ENCODE data around the gene ARIH1.

The ARIH1 gene

GRCh38 chr15:72562878-72563277, 88.7 kb downstream of the ARIH1 start:
- Mint-ChIP-seq H3K27me3 (no peaks in the 10 kb centered on the region), H3K9me3 (no peaks in the 10 kb centered on the region), H3K4me3 (no peak overlapping the region), H3K4me1 (peaks cover 9% of the 10 kb centered on the region), H3K36me3 (ENCODE audit: insufficient read depth) (peaks cover 47% of the 10 kb centered on the region), H3K27ac (ENCODE audit: low read depth) (peak overlapping the region; percentile 41)
- ATAC-seq (replicated peaks; ENCODE audit: extremely low read depth, poor library complexity, severe bottlenecking) (no peak), DNase-seq (ENCODE audit: low spot score in 2 of 2) (no peak)

DNA sequence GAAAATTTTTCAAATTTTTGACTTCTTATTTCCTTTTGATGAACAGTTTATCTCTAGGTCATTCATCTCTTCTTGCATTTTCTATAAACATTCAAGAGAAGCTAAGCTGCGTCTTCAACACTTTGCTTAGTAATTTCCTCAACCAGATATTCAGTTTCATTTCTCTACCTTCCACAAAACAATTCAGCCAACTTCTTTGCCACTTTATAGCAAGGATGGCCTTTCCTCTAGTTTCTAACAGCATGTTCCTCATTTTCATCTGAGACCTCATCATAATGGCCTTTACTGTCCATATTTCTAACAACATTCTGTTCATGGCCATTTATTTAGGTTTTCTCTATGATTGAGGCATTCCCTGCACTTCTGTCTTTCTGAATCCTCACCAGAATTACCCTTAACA, 90.0 kb downstream of the ARIH1 start:
- H3K27ac Mint-ChIP-seq (ENCODE audit: low read depth), result no peak overlapping the region
- peaks cover 48% of the 10 kb centered on the region for H3K36me3 Mint-ChIP-seq (ENCODE audit: insufficient read depth)
- peaks cover 5% of the 10 kb centered on the region for H3K4me1 Mint-ChIP-seq
- no peak for DNase-seq (ENCODE audit: low spot score in 2 of 2)
- no peak overlapping the region for H3K4me3 Mint-ChIP-seq
- no peak for ATAC-seq (replicated peaks; ENCODE audit: extremely low read depth, poor library complexity, severe bottlenecking)
- H3K27me3 Mint-ChIP-seq, result no peaks in the 10 kb centered on the region
- H3K9me3 Mint-ChIP-seq, result no peaks in the 10 kb centered on the region

DNA sequence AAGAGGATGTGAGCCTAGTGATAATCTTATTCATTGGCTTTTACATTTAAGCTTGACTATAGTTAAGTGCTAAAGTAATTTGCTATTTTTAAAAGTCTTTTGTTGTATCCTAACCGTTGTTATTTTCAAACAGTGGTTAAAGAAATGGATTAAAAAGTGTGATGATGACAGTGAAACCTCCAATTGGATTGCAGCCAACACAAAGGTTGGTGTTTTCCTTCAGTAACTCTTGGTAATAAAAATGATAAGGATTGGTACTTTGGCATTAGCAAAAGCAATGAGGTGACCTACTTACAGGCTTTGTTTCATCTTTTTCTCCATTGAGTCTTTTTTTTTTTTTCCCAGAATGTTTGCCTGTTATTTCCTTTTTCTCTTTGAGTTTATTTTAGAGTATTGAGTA, 92.8 kb downstream of the ARIH1 start:
- no peaks in the 10 kb centered on the region for H3K9me3 Mint-ChIP-seq

DNA sequence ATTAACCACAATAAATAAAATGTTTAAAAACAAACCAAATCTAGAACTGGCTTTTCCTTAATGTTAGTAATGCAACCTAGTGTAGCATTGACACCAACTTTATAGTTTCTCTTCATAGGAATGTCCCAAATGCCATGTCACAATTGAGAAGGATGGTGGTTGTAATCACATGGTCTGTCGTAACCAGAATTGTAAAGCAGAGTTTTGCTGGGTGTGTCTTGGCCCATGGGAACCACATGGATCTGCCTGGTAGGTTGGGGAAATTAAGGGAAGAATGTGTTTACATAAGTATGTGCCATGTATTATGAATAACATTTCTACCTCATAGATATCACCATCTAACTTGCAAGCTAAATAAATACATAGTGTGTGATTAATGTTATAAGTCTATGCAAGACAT, 95.9 kb downstream of the ARIH1 start:
- Mint-ChIP-seq H3K27ac (ENCODE audit: low read depth) (no peak overlapping the region), H3K4me1 (no peaks in the 10 kb centered on the region), H3K27me3 (no peaks in the 10 kb centered on the region), H3K36me3 (ENCODE audit: insufficient read depth) (peaks cover 36% of the 10 kb centered on the region), H3K9me3 (no peaks in the 10 kb centered on the region), H3K4me3 (no peak overlapping the region)
- ATAC-seq (replicated peaks; ENCODE audit: extremely low read depth, poor library complexity, severe bottlenecking) (no peak), DNase-seq (ENCODE audit: low spot score in 2 of 2) (no peak)

More for the DNA sequence above, 92.8 kb downstream of the ARIH1 start:
- H3K4me1 Mint-ChIP-seq, result no peaks in the 10 kb centered on the region
- no peaks in the 10 kb centered on the region for H3K27me3 Mint-ChIP-seq
- H3K27ac Mint-ChIP-seq (ENCODE audit: low read depth), result peak overlapping the region; percentile 35
- ATAC-seq (replicated peaks; ENCODE audit: extremely low read depth, poor library complexity, severe bottlenecking) (no peak), DNase-seq (ENCODE audit: low spot score in 2 of 2) (no peak)
- H3K36me3 Mint-ChIP-seq (ENCODE audit: insufficient read depth), result peaks cover 59% of the 10 kb centered on the region
- H3K4me3 Mint-ChIP-seq, result no peak overlapping the region

- peaks cover 6% of the 10 kb centered on the region for H3K4me1 Mint-ChIP-seq
- H3K36me3 Mint-ChIP-seq (ENCODE audit: insufficient read depth), result peaks cover 48% of the 10 kb centered on the region
- no peak overlapping the region for H3K4me3 Mint-ChIP-seq
- H3K27me3 Mint-ChIP-seq, result no peaks in the 10 kb centered on the region
- no peak overlapping the region for H3K27ac Mint-ChIP-seq (ENCODE audit: low read depth)
- ATAC-seq (replicated peaks; ENCODE audit: extremely low read depth, poor library complexity, severe bottlenecking) (no peak), DNase-seq (ENCODE audit: low spot score in 2 of 2) (no peak)
- peaks cover 6% of the 10 kb centered on the region for H3K9me3 Mint-ChIP-seq
Observed at GRCh38 chr15:72579814-72580213, 105.7 kb downstream of the ARIH1 start.

- H3K36me3 Mint-ChIP-seq (ENCODE audit: insufficient read depth), result peaks cover 37% of the 10 kb centered on the region
- no peak for DNase-seq (ENCODE audit: low spot score in 2 of 2)
- no peak for ATAC-seq (replicated peaks; ENCODE audit: extremely low read depth, poor library complexity, severe bottlenecking)
- peaks cover 3% of the 10 kb centered on the region for H3K9me3 Mint-ChIP-seq
- H3K4me3 Mint-ChIP-seq, result no peak overlapping the region
- peaks cover 3% of the 10 kb centered on the region for H3K4me1 Mint-ChIP-seq
- H3K27ac Mint-ChIP-seq (ENCODE audit: low read depth), result no peak overlapping the region
- H3K27me3 Mint-ChIP-seq, result no peaks in the 10 kb centered on the region
Observed at GRCh38 chr15:72584006-72584405, 109.9 kb downstream of the ARIH1 start.

GRCh38 chr15:72585025-72585424, 110.9 kb downstream of the ARIH1 start:
- H3K27ac Mint-ChIP-seq (ENCODE audit: low read depth), result no peak overlapping the region
- no peaks in the 10 kb centered on the region for H3K4me1 Mint-ChIP-seq
- H3K4me3 Mint-ChIP-seq, result no peak overlapping the region
- H3K9me3 Mint-ChIP-seq, result no peaks in the 10 kb centered on the region
- H3K27me3 Mint-ChIP-seq, result no peaks in the 10 kb centered on the region
- ATAC-seq (replicated peaks; ENCODE audit: extremely low read depth, poor library complexity, severe bottlenecking), result no peak
- peaks cover 36% of the 10 kb centered on the region for H3K36me3 Mint-ChIP-seq (ENCODE audit: insufficient read depth)
- DNase-seq (ENCODE audit: low spot score in 2 of 2), result no peak

- H3K4me1 Mint-ChIP-seq, result no peaks in the 10 kb centered on the region
- no peak for ATAC-seq (replicated peaks; ENCODE audit: extremely low read depth, poor library complexity, severe bottlenecking)
- H3K27ac Mint-ChIP-seq (ENCODE audit: low read depth), result no peak overlapping the region
- no peak overlapping the region for H3K4me3 Mint-ChIP-seq
- no peaks in the 10 kb centered on the region for H3K9me3 Mint-ChIP-seq
- H3K27me3 Mint-ChIP-seq, result no peaks in the 10 kb centered on the region
- peaks cover 32% of the 10 kb centered on the region for H3K36me3 Mint-ChIP-seq (ENCODE audit: insufficient read depth)
- DNase-seq (ENCODE audit: low spot score in 2 of 2), result no peak
Observed at GRCh38 chr15:72585476-72586058, 111.4 kb downstream of the ARIH1 start.

GRCh38 chr15:72588096-72588495, 114.0 kb downstream of the ARIH1 start:
- no peak for DNase-seq (ENCODE audit: low spot score in 2 of 2)
- Mint-ChIP-seq H3K27me3 (no peaks in the 10 kb centered on the region), H3K4me3 (no peak overlapping the region), H3K36me3 (ENCODE audit: insufficient read depth) (peaks cover 15% of the 10 kb centered on the region), H3K4me1 (no peaks in the 10 kb centered on the region), H3K9me3 (no peaks in the 10 kb centered on the region), H3K27ac (ENCODE audit: low read depth) (no peak overlapping the region)
- ATAC-seq (replicated peaks; ENCODE audit: extremely low read depth, poor library complexity, severe bottlenecking), result no peak

- H3K4me1 Mint-ChIP-seq, result no peaks in the 10 kb centered on the region
- no peak overlapping the region for H3K27ac Mint-ChIP-seq (ENCODE audit: low read depth)
- H3K27me3 Mint-ChIP-seq, result no peaks in the 10 kb centered on the region
- DNase-seq (ENCODE audit: low spot score in 2 of 2), result no peak
- no peak for ATAC-seq (replicated peaks; ENCODE audit: extremely low read depth, poor library complexity, severe bottlenecking)
- H3K9me3 Mint-ChIP-seq, result no peaks in the 10 kb centered on the region
- no peak overlapping the region for H3K4me3 Mint-ChIP-seq
- peaks cover 1% of the 10 kb centered on the region for H3K36me3 Mint-ChIP-seq (ENCODE audit: insufficient read depth)
Observed at GRCh38 chr15:72590427-72590826, 116.3 kb downstream of the ARIH1 start.

DNA sequence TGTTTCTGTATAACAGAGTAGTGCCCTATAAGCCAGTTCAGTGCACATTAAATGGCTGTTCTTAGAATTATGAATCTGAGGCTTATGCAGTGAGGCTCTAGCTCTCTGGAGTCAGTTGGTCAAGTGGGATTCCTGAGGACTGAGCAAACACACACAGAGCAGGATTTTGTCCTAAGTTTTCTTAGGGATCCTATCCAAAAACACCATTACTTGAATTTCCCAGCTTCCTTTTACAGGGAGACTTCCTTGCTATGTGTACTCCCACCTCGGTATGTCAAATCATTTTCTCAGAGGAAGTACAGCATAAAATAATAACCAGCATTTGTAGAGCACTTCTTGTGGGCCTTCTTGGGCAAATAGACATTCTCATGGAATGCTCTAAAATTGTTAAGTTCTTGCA, 117.2 kb downstream of the ARIH1 start:
- H3K27me3 Mint-ChIP-seq, result no peaks in the 10 kb centered on the region
- H3K4me3 Mint-ChIP-seq, result no peak overlapping the region

DNA sequence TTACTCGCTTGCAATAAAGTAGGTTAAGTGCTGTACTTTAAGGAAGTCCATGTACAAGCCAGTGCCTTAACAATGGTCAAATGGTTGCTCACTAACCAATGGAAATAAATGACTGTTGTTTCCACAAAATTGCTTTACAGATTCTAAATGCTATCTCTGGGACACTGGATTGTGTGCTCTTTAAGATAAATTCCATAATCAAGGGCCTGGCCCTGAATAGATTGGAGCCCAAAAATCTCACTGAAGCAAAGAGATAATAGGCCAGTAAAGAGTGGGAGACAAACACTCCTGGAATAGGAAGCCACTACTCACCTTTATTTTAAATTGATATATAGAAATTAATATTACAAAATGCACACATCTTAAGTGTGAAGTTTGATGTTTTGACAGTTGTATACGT, 118.0 kb downstream of the ARIH1 start:
- no peak for ATAC-seq (replicated peaks; ENCODE audit: extremely low read depth, poor library complexity, severe bottlenecking)
- H3K4me3 Mint-ChIP-seq, result no peak overlapping the region
- DNase-seq (ENCODE audit: low spot score in 2 of 2), result no peak
- H3K27me3 Mint-ChIP-seq, result no peaks in the 10 kb centered on the region
- H3K4me1 Mint-ChIP-seq, result no peaks in the 10 kb centered on the region
- H3K36me3 Mint-ChIP-seq (ENCODE audit: insufficient read depth), result peaks cover 3% of the 10 kb centered on the region
- H3K27ac Mint-ChIP-seq (ENCODE audit: low read depth), result no peak overlapping the region
- H3K9me3 Mint-ChIP-seq, result no peaks in the 10 kb centered on the region

More for the DNA sequence above, 117.2 kb downstream of the ARIH1 start:
- Mint-ChIP-seq H3K27ac (ENCODE audit: low read depth) (no peak overlapping the region), H3K36me3 (ENCODE audit: insufficient read depth) (peaks cover 3% of the 10 kb centered on the region), H3K9me3 (no peaks in the 10 kb centered on the region), H3K4me1 (no peaks in the 10 kb centered on the region)
- ATAC-seq (replicated peaks; ENCODE audit: extremely low read depth, poor library complexity, severe bottlenecking) (no peak), DNase-seq (ENCODE audit: low spot score in 2 of 2) (no peak)

DNA sequence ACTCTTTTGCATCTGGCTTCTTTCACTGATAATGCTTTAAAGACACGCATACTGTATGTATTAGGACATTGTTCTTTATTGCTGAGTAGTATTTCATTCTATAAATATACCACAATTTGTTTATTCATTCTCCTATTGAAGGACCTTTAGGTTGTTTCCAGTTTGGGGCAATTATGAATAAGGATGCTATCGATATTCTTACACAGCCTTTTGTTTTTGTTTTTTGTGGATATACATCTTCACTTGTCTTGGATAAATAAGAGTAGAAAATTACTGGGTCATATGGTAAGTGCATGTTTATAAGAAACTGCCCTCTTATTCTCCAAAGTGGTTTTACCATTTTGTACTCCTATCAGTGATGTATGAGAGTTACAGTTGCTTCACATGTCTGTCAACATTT, 118.5 kb downstream of the ARIH1 start:
- peaks cover 3% of the 10 kb centered on the region for H3K36me3 Mint-ChIP-seq (ENCODE audit: insufficient read depth)
- H3K4me1 Mint-ChIP-seq, result no peaks in the 10 kb centered on the region
- ATAC-seq (replicated peaks; ENCODE audit: extremely low read depth, poor library complexity, severe bottlenecking) (no peak), DNase-seq (ENCODE audit: low spot score in 2 of 2) (no peak)
- no peak overlapping the region for H3K4me3 Mint-ChIP-seq
- no peaks in the 10 kb centered on the region for H3K27me3 Mint-ChIP-seq
- no peaks in the 10 kb centered on the region for H3K9me3 Mint-ChIP-seq
- no peak overlapping the region for H3K27ac Mint-ChIP-seq (ENCODE audit: low read depth)

GRCh38 chr15:72593838-72594237, 119.7 kb downstream of the ARIH1 start:
- no peak overlapping the region for H3K4me3 Mint-ChIP-seq
- H3K4me1 Mint-ChIP-seq, result no peaks in the 10 kb centered on the region
- H3K27me3 Mint-ChIP-seq, result no peaks in the 10 kb centered on the region
- no peak overlapping the region for H3K27ac Mint-ChIP-seq (ENCODE audit: low read depth)
- ATAC-seq (replicated peaks; ENCODE audit: extremely low read depth, poor library complexity, severe bottlenecking) (no peak), DNase-seq (ENCODE audit: low spot score in 2 of 2) (no peak)
- H3K36me3 Mint-ChIP-seq (ENCODE audit: insufficient read depth), result peaks cover 3% of the 10 kb centered on the region
- H3K9me3 Mint-ChIP-seq, result no peaks in the 10 kb centered on the region
